HTERT RPE-1 (cell line): Measurements from ENCODE around the gene NPAS2.

Experiments used
- in situ Hi-C: fragments of 300-500 bp; cut with MboI; formaldehyde crosslinking; loops from 4 replicates; pipeline ENCODE4 v1.14.3; 2020; ENCODE audit warnings: low sequenced_read_pairs

Gene NPAS2

DNA sequence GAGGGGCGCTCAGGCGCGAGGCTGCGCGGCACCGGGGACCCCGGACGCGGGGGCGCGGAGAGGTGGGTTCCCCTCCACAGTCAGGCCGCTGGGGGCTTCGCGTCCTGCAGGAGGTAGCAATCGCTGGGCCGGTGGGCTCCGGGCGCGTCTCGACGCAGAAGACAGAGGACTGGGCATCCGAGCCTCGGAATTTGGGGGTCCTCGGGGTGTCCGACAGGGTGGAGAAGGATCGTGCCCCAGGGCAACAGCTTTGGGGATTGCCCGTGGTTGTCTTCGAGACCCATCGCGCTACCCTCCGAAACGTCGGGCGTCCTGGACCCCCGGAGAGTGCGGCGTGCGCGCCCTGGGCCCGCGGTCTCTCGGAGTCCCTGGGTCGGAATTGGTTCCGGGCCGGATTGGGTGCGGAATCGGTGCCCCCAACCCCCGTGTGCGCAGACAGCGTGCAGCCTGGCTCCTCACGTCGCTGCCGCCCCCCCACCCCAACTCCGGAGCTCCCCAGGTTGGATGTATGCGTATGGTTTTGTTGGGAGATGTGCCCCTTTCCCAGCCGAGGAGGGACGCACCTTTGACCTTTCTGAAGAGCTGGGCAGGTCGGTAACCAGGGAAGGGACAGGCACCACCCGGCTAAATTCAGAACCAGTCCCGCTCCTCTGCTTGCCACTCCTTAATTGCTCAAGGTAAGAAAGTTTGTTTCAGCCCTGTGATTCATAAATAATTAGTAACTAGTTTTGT, 750 bp downstream of the NPAS2 start:
- in situ Hi-C loops: no loop called here

DNA sequence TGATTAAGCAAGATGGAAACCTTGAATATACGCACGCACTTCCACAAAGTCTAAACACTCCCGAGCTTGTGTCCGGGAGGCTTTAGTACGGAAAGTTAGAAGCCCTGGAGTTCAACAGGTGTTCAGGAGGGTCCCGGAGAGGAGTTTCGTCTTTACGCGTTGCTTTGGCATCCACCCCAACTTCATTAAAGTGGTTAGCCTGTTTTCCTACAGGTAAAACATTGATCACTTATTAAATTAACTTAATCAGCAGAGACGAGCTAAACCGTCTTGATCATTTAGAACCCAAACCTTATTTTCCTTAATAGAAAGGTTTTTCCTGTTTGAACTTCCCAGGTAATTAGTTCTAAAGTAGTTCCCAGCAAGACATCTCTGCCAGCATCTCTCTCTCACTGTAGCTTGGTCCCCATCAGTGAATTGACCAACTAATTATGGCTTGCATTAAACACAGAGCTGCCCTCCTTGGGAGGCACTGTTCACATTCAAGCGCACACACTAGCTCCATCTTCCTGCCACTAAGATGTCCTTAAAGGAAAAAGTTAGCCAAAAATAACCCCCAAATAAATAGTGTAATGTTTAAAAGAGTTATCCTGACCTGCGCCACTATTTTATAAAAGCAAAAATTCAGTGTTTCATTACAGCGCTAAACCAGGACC, 1.4 kb downstream of the NPAS2 start:
- in situ Hi-C loops: no loop called here

DNA sequence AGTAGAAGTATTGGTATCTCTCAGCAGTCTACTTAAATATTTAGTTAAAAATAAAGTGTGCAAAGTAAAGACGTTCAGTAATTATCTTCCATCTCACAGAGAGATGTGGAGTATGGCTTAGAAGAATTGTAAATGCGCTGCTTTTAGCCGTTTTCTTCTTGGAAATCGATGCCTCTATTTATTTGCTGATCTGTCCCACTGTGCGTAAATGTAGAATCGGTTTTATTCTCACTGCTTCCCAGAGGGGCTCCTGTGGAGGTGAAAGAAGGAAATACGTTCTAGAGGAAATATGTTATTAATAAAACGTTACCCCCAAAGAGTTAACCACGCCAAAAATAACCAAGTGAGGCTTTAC, 1.9 kb downstream of the NPAS2 start:
- in situ Hi-C loops: no loop called here

DNA sequence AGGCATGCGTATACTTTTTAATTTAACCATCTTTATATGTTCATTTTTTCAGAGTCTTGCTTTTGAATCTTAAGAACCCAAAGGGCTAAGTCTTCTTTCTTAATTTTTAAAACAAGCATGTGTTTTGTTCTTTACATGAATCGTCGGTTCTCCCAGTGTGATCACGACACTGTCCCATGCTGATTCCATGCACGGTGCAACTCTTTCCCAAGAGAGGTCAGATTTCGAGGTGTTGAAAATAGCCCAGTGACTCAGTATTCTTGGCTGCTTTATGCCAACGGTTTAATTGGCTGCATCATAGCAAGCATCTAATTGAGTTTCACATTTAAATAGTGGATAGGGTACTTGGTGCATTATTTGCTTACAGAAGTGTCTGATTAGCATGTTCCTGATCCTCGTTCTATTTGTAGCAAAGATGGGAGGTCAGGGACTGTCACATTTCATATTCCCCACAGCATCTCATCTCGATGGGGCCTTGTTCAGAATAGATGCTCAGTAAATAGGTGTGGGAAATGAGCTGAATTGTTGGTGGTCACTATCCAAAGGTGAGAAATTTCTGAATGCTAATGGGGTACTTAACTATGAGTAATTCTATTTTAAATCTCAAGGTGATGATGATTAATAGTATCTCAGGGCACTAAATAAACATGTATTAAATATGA, 2.8 kb downstream of the NPAS2 start:
- in situ Hi-C loops: no loop called here

GRCh38 chr2:100823665-100824438, 3.9 kb downstream of the NPAS2 start:
- in situ Hi-C loops: no loop called here

DNA sequence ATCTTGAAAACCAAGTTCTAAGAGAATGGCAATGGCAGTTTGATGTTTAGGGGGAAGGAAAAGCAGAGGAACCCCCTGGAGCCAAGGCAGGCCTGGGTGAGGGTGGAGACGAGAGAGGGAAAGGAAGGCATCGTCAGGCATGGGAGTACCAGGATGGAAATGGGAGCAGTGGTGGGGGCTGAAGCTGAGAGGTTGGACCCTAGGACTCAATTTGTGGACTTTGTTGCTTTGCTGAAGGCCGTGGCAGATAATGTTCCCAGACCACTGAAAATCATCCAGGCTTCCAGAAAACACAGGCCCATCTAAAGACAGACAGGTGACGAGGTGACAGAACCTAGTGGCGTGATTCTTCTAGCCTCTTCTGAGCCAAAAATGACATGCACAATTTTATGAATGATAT, 4.9 kb downstream of the NPAS2 start:
- in situ Hi-C loops: no loop called here

- in situ Hi-C loops: no loop called here
Measured at GRCh38 chr2:100826494-100826893, 6.6 kb downstream of the NPAS2 start.

DNA sequence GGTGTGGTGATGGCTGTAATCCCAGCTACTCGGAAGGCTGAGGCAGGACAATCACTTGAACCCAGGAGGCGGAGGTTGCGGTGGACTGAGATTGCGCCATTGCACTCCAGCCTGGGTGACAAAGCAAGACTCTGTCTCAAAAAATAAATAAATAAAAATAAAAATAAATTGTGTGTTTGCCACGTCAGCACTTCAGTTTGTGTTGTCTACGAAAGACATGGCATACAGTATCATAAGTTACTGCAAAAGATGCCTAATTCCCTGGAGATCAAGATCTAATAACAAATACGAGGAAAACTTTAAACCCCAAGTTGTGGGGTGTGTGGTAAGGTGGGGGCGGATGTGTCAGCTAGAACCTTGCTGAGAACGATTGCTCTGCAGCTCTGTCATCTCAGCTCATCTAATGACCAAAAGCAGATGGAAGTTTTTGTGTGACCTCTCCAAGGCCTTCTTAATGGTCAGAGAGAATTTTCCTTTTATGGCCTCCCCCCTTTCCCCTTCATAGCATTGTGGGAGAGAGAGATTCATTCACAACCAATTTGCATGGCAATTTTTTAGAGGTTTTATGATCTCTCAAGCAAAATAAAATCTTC, 11.3 kb downstream of the NPAS2 start:
- in situ Hi-C loops: no loop called here

- in situ Hi-C loops: no loop called here
Measured at GRCh38 chr2:100831831-100832230, 11.9 kb downstream of the NPAS2 start.

GRCh38 chr2:100832885-100833284, 12.9 kb downstream of the NPAS2 start:
- in situ Hi-C loops: no loop called here

GRCh38 chr2:100833331-100833730, 13.4 kb downstream of the NPAS2 start:
- in situ Hi-C loops: no loop called here

DNA sequence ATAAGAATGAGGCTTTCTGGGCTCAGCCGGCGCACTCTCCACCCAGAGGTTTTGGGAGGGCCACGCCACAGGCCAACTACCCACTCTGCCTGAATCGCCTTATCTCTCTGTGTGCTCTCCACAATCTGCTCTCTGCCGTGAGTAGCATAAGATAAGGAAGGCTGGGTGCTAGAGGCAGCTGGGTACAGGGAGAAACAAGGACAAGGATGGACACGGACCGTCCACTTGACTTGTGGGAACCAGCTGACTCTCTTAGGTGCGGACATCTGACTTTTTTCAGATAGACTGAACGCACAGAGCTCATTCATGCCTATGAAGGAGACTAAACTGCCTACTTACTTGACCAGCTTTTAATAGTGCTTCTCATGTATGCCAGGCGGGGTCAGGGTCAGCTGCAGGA, 14.3 kb downstream of the NPAS2 start:
- in situ Hi-C loops: no loop called here

DNA sequence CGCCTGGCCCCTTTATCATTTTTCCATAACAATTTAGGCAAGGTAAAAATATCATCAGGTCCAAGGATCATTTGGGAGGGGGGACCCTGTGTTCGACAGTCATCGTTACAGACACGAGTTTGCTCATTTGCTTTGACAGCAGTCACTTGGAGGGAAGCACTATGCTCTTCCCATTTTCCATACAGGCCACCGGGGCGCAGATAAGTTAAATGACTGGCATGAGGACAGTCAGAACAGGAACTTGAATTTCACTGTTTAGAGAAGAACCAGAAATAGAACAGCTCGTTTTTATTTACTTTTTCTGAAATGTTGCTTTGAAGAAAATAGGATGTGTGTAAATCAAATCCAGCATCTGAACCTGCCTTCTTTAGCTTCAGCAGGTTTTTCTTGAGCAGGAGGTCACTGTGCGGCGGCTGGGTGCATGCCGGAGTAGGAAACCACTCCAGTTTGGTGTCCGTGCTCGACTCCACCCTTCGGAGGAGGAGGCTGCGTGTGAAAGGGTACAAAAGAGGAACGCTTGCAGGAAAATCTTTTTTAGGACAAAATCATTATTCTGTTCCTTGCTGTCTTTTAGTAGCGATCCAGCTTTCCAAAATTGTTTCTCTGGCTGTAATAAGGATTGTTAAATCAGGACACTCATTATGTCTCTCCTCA, 15.2 kb downstream of the NPAS2 start:
- in situ Hi-C loops: no loop called here

DNA sequence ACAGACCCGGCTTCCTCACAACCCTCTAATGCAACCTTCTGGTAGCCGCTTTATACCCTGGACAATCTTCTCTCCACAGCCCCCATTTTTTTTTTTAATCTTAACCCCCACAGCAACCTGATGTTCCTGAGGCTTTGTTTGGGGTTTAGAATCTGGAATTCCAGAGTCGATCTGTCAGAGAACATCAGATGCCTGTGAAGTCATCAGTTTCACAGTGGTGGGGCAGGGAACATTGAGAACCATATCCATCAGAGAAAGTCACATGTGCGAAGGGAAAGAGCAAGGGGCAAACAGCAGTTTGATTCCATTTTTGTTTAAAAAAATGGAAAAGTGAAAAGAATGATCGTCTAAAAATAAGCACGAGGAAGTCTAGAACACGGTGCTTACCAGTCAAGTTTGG, 20.6 kb downstream of the NPAS2 start:
- in situ Hi-C loops: no loop called here

DNA sequence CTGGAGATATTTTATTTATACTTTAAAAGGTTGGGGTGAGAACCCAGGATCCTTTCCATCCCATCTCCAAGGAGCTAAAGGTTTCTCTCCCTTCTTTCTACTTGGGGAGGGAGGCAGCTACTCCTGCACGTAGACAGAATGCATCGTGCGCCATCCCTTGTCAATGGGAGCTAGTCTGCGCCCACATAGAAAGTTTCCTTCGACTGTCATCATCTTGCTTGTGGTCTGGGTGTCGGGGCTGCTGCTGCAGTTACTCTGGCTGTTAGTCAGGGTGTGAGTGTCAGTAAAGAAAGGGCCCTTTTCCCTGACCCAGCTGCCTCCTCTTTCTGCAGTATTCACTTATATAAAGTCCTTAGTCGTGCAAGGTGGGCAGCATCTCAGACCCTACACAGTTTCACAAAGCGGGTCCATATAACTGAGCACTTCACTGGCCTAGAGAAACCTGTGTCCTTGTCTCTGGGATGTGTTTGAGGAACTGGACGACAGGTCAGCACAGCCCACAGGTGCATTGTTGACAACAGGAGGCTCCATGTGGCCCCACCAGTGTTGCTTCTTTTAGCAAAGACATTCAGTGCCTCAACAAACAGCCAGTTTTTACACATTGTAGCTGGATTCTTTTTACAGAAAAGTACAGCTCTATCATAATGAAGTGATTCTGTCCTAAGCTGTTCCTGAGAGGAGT, 22.4 kb downstream of the NPAS2 start:
- in situ Hi-C loops: no loop called here

- in situ Hi-C loops: no loop called here
Measured at GRCh38 chr2:100844514-100844913, 24.6 kb downstream of the NPAS2 start.

GRCh38 chr2:100845141-100845991, 25.4 kb downstream of the NPAS2 start:
- in situ Hi-C loops: no loop called here

GRCh38 chr2:100846716-100847115, 26.8 kb downstream of the NPAS2 start:
- in situ Hi-C loops: no loop called here

- in situ Hi-C loops: no loop called here
Measured at GRCh38 chr2:100852447-100852846, 32.5 kb downstream of the NPAS2 start.
